Measurements from ENCODE around the gene RGS7. TPM values are rescaled to one million over a fixed set of nuclear protein-coding genes. Genes with fewer than 3 reads are reported as not detected.

The RGS7 gene
- total and polyA plus RNA-seq, 2 experiments from 2014 or later: 0.22 to 0.73 TPM

DNA sequence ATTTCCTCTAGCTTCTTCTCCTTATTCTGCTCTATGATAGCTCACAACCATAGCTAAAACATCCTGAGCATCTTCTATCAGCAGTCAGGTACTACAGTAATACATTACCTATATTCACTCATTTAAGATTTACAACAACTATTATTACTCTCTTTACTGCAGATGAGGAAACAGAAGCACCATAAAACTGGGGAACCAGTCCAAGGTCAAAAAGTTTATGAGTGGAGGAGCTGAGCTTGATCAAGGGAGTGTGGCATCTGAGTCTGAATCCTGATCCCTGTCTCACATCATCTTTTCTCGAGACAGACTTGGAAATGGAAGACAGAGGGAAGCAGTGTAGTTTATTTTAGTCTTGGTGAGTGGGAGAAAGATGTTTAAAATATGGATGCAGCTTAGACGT, 288.6 kb downstream of the RGS7 start:
- Histone ChIP-seq H3K4me3 (no peak overlapping the region), H3K36me3 (replicated peaks; ENCODE audit: insufficient read depth, low read depth) (no peaks in the 10 kb centered on the region), H3K4me1 (ENCODE audit: insufficient read depth) (no peaks in the 10 kb centered on the region), H3K4me2 (no peak overlapping the region), H2AFZ (no peak overlapping the region), H3K27me3 (no peaks in the 10 kb centered on the region), H3K27ac (no peak overlapping the region), H3K79me2 (no peaks in the 10 kb centered on the region), H3K9me3 (ENCODE audit: low read depth) (no peaks in the 10 kb centered on the region), H3K9me2 (replicated peaks; ENCODE audit: insufficient read depth) (no peaks in the 10 kb centered on the region), H4K20me1 (ENCODE audit: insufficient read depth, poor library complexity, severe bottlenecking) (no peaks in the 10 kb centered on the region)
- TF ChIP-seq, protein P1, sequence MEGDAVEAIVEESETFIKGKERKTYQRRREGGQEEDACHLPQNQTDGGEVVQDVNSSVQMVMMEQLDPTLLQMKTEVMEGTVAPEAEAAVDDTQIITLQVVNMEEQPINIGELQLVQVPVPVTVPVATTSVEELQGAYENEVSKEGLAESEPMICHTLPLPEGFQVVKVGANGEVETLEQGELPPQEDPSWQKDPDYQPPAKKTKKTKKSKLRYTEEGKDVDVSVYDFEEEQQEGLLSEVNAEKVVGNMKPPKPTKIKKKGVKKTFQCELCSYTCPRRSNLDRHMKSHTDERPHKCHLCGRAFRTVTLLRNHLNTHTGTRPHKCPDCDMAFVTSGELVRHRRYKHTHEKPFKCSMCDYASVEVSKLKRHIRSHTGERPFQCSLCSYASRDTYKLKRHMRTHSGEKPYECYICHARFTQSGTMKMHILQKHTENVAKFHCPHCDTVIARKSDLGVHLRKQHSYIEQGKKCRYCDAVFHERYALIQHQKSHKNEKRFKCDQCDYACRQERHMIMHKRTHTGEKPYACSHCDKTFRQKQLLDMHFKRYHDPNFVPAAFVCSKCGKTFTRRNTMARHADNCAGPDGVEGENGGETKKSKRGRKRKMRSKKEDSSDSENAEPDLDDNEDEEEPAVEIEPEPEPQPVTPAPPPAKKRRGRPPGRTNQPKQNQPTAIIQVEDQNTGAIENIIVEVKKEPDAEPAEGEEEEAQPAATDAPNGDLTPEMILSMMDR (IDR thresholded peaks at IDR 0.05; ENCODE audit: poor library complexity): no peak
- TF ChIP-seq EZH2 (IDR thresholded peaks at IDR 0.05; ENCODE audit: borderline replicate concordance) (no peak), EZH2phosphoT487 (IDR thresholded peaks at IDR 0.05; ENCODE audit: low read depth, severe bottlenecking, unreplicated experiment) (no peak)
- 86% methylated on average over 2 of the region's 2 CpGs for WGBS (ENCODE audit: low lambda C conversion rate, missing lambda C conversion rate)
- no peak for DNase-seq (ENCODE audit: low spot score)

DNA sequence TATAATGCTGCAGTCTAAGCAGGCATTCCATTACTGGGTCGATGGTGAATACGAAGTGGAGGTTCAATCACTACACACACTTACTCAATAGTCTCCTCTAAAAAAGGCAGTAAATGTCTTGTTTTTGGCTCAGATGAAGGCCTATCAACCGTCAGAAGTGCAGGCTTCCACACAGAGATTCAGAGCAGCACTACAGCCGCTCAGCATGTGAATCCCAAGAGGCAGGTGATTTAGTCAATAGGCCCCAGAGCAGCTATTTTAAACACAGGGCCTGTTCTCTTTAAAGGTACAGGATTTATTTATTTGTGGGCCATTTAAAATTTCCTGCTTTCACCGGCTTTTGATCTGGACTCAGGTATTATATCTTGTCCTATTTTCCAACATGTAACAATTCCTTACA, 293.7 kb downstream of the RGS7 start:
- TF ChIP-seq EZH2 (IDR thresholded peaks at IDR 0.05; ENCODE audit: borderline replicate concordance): no peak
- TF ChIP-seq, protein P1 (IDR thresholded peaks at IDR 0.05; ENCODE audit: poor library complexity): no peak
- TF ChIP-seq EZH2phosphoT487 (IDR thresholded peaks at IDR 0.05; ENCODE audit: low read depth, severe bottlenecking, unreplicated experiment): no peak
- no peak overlapping the region for H2AFZ ChIP-seq
- no peaks in the 10 kb centered on the region for H3K9me2 ChIP-seq (replicated peaks; ENCODE audit: insufficient read depth)
- no peaks in the 10 kb centered on the region for H3K4me1 ChIP-seq (ENCODE audit: insufficient read depth)
- H3K4me2 ChIP-seq: no peak overlapping the region
- H3K27me3 ChIP-seq: no peaks in the 10 kb centered on the region
- H3K36me3 ChIP-seq (replicated peaks; ENCODE audit: insufficient read depth, low read depth): no peaks in the 10 kb centered on the region
- WGBS (ENCODE audit: low lambda C conversion rate, missing lambda C conversion rate): 78% methylated on average over 5 of the region's 5 CpGs
- H3K27ac ChIP-seq: no peak overlapping the region
- no peaks in the 10 kb centered on the region for H3K79me2 ChIP-seq
- H4K20me1 ChIP-seq (ENCODE audit: insufficient read depth, poor library complexity, severe bottlenecking): no peaks in the 10 kb centered on the region
- H3K4me3 ChIP-seq: no peak overlapping the region
- no peaks in the 10 kb centered on the region for H3K9me3 ChIP-seq (ENCODE audit: low read depth)
- no peak for DNase-seq (ENCODE audit: low spot score)

DNA sequence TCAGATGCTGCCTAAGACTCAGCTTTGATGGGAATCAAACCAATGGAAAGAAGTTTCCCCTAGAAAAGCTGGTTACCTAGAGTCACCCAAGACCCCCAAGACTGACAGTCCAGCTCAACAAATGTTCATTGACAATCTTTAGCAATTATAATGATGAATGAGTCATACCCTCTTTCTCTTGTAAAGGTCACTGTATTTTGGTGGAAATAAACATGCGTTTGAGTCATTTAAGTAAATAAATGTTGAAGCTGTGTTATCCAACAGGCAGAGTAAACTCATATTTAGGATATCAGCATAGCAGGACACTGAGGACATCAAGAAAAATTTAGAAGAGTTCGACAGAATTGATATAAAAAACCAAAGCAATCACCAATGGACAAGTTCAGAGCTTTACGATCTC, 295.9 kb downstream of the RGS7 start:
- WGBS (ENCODE audit: low lambda C conversion rate, missing lambda C conversion rate): 82% methylated on average over 3 of the region's 3 CpGs

More for the DNA sequence above, 295.9 kb downstream of the RGS7 start:
- H4K20me1 ChIP-seq (ENCODE audit: insufficient read depth, poor library complexity, severe bottlenecking): no peaks in the 10 kb centered on the region
- no peaks in the 10 kb centered on the region for H3K4me1 ChIP-seq (ENCODE audit: insufficient read depth)
- H2AFZ ChIP-seq: no peak overlapping the region
- no peaks in the 10 kb centered on the region for H3K9me3 ChIP-seq (ENCODE audit: low read depth)
- no peaks in the 10 kb centered on the region for H3K79me2 ChIP-seq
- no peak overlapping the region for H3K4me2 ChIP-seq
- no peak overlapping the region for H3K4me3 ChIP-seq
- no peak overlapping the region for H3K27ac ChIP-seq
- DNase-seq (ENCODE audit: low spot score): no peak
- no peaks in the 10 kb centered on the region for H3K36me3 ChIP-seq (replicated peaks; ENCODE audit: insufficient read depth, low read depth)
- no peaks in the 10 kb centered on the region for H3K9me2 ChIP-seq (replicated peaks; ENCODE audit: insufficient read depth)
- TF ChIP-seq, protein P1 (IDR thresholded peaks at IDR 0.05; ENCODE audit: poor library complexity): no peak
- TF ChIP-seq EZH2 (IDR thresholded peaks at IDR 0.05; ENCODE audit: borderline replicate concordance) (no peak), EZH2phosphoT487 (IDR thresholded peaks at IDR 0.05; ENCODE audit: low read depth, severe bottlenecking, unreplicated experiment) (no peak)
- no peaks in the 10 kb centered on the region for H3K27me3 ChIP-seq

Data from hepatocyte (in vitro differentiated cells).